ENCODE measurements around the gene LRCH1. TPM values are rescaled to one million over a fixed set of nuclear protein-coding genes. Genes with fewer than 3 reads are reported as not detected.
"Not testable (repeated sequence)": the region's sequence is repeated elsewhere in the genome, so short reads cannot be mapped to it uniquely, and the experiment has no call there.

LRCH1 gene
- total RNA-seq: 10.0 TPM

DNA sequence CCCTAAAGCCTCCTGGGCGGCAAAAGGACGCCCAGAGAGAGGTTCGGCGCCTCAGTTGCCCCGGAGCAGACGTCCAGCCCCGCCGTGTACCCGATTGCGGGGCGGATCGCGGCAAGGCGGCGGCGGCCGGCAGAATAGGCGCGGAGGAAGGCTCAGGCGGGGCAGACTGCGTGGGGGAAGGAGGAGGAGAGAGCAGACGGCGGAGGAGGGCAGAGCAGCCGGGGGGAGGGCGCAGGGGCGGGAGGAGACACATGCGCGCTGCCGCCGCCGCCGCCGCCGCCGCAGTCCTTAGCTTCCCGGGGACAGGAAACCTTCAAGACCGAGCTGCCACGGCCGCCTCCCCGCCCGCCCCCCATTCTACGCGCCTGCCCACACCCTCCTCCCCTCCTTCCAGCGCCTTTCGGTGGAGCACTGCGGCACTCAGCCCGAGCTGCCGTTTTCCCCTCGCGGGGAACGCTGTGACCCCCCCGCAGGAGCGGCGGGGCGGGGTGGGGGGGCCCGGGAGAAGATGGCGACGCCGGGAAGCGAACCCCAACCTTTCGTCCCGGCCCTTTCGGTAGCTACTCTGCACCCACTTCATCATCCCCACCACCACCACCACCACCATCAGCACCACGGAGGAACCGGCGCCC, at the start of gene LRCH1:
Gene LRCH1, plus strand, starts transcription at position 282 of the 632 bp plus-strand sequence. Its CDS starts 227 bp downstream, at position 509.
- peak; percentile 56 to 93 (median 84) for DNase-seq (ENCODE audit: low read depth in 2 of 3, low spot score in 2 of 3)

DNA sequence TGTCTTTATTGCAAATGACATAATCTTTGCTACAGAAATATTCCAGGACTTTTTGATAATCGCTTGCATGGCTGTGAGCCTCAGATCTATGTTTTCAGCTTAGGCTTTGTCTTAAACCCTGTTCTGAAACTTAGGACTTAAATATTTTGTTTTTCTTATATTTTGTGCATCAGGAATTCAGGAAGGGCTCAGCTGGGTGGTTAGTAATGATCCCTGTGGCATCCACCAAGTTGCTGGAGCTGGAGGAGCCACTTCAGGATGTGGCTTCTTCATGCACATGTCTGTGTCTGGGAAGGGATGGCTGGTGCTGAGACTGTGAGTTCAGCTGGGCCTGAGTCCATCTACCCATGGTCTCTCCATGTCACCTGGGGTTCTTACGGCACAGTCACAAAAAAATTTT, 48.9 kb upstream of the LRCH1 start:
- no peak for DNase-seq (ENCODE audit: low read depth in 2 of 3, low spot score in 2 of 3)

GRCh38 chr13:46507981-46508380, 45.0 kb upstream of the LRCH1 start:
- DNase-seq (ENCODE audit: low read depth in 2 of 3, low spot score in 2 of 3): no peak

DNA sequence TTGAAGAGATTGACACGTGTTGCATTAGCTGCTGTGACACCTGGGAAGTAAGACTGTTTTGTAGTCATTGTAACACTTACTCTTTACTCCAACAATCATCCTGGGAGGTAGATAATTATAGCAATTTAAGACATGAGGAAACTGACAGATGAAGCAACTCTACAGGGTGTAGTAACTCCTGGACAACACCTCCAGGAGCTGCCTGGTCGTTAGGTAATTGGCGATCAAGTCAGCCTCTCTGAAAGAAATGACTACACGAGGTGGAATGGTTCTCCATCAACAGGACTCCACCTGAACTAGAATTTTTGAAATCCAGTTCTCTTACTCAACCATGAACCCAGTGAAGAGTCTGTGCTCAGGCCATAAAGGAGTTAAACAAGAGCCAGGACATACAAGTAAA, 43.0 kb upstream of the LRCH1 start:
- no peak for DNase-seq (ENCODE audit: low read depth in 2 of 3, low spot score in 2 of 3)

DNA sequence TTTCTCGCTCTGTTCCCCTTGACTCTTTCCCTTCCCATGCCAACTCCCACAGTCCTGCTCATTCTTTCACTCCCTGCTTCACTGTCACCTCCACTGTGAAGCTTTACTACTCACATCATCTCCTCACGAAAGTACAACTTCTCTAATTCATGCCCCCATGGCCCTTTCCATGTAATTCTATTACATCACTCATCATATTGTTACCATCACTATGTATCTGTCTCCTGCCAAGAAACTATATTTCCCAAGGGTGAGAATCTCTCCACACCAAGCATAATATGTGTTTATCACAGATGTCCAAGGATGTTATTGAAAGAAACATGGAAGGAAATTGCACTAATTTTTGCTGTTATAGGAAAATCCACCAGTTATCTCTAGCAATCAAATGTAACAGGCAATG, 37.2 kb upstream of the LRCH1 start:
- no peak for DNase-seq (ENCODE audit: low read depth in 2 of 3, low spot score in 2 of 3)

DNA sequence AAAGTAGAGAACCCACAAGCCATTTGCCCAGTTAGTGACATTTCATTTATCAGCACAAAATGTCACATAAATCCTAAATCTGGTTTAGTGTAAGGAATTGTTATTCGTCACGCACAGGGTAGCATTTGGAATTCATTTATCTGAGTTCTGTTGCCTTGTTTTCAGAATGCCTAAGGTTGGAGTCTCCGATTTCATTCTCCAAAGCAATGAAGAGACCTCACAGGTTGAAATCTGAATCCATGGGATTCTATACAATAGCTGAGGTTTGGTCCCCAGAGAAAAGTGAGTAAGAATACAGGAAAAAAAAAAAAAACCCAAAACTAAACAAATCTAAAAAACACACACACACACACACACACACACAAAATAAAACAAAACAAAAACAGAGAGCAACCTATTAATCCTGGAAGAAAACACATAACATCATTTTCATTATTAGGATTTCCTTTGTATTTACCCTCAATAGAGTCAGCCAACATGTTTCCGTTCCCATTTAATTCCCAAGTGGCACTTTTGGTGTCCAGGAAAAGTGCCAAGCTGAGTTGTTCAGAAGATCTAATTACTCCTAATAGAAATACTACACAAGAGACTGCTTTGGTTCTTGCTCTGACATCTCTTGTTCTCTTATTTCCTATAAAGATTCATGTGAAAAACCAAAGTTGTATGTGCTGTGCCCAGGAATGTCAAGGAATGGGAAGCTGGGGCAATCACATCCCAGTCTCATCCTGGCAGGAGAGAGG, 36.2 kb upstream of the LRCH1 start:
- no peak for DNase-seq (ENCODE audit: low read depth in 2 of 3, low spot score in 2 of 3)

- DNase-seq (ENCODE audit: low read depth in 2 of 3, low spot score in 2 of 3): not testable (repeated sequence)
These were observed 35.2 kb upstream of the LRCH1 start for GRCh38 chr13:46517748-46518147.

GRCh38 chr13:46519182-46519581, 33.8 kb upstream of the LRCH1 start:
- peak in 1 of 3 donors; percentile 17 for DNase-seq (ENCODE audit: low read depth in 2 of 3, low spot score in 2 of 3)

DNA sequence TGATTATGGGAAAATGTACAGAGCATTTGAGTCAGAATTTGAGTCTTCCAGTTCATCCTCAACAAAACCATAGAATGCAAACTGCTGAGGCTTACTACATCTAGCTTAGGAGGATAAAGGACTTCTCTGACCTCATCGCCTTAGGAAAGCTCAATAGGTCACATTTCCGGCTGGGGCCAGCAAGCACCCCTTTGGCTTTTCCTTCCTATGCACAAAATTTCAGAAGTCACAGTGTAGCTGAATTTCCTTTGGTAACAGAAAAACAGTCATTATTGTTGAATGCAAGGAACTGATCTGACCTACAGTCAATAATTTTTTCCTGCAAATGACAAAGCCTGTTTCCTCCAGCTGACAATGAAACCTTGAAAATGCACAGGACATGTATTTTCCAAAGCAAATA, 32.8 kb upstream of the LRCH1 start:
- DNase-seq (ENCODE audit: low read depth in 2 of 3, low spot score in 2 of 3): no peak

DNA sequence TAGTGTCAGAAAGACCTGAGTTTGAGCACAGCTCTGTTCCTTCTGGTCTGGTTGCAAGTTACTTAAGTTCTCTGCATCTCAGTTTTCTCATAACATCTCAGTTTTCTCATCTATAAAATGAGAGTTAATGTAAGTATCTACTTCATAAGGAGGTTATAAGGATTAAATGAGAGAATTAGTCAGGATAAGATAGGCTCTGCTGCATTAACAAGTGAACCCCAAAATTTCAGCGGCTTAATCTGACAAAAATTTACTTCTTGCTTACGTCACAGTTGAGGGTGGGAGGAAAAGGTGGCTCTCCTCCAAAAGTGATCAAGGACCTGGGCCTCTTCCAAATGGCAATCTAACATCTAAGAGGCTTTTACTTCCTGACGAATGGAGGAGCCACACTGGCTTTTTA, 31.5 kb upstream of the LRCH1 start:
- no peak for DNase-seq (ENCODE audit: low read depth in 2 of 3, low spot score in 2 of 3)

DNA sequence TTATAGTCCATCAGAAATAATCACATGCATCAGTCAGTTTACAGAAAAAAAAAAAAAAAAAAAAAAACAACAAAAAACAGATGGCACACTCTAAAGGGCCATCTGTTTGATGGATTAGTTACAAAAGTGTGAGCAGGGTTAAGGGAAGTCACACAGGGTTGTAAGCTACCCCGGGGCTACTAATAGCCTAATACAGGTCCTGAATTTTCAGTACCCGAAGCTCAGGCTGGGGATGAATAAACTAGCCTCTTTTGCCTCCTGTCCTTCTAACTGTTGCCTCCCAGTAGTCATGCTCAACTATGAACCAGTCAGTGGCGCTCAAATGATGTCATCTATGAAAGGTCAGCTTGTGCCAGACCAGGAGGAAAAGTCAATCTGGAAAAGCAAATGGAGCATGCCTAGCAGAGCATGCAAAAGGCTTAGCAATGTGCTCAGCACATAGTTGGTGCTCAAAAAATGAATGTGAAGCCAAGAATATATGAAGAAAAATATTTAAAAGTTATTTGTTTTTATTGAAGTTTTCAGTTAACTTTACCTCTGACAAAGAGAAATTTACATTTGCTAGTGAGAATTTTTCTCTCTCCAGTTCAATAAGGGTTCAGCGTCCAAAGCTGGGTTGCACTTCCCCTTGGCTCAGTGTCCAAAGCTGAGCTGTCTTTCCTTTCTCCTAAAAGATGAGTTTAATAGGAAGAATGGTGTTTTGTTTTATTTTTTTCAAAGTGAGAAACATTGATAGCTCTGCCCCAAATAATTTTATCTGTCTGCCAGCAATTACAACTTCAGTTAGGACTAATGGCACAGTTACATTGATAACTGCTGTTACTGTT, 30.8 kb upstream of the LRCH1 start:
- DNase-seq (ENCODE audit: low read depth in 2 of 3, low spot score in 2 of 3): no peak

DNA sequence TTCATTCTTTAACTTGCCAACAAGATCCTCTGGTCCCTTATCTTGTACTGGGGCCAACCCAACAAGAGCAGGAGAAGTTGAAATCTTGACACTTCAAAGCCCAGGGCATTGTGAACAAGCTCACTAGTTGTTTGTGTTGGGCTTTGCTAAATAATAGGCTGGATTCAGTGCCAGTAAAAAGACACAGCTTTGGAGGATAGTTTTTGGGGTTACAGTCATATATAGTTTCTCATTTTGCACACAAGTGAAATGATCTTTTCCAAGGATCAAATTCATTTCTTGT, 30.3 kb upstream of the LRCH1 start:
- DNase-seq (ENCODE audit: low read depth in 2 of 3, low spot score in 2 of 3): no peak

DNA sequence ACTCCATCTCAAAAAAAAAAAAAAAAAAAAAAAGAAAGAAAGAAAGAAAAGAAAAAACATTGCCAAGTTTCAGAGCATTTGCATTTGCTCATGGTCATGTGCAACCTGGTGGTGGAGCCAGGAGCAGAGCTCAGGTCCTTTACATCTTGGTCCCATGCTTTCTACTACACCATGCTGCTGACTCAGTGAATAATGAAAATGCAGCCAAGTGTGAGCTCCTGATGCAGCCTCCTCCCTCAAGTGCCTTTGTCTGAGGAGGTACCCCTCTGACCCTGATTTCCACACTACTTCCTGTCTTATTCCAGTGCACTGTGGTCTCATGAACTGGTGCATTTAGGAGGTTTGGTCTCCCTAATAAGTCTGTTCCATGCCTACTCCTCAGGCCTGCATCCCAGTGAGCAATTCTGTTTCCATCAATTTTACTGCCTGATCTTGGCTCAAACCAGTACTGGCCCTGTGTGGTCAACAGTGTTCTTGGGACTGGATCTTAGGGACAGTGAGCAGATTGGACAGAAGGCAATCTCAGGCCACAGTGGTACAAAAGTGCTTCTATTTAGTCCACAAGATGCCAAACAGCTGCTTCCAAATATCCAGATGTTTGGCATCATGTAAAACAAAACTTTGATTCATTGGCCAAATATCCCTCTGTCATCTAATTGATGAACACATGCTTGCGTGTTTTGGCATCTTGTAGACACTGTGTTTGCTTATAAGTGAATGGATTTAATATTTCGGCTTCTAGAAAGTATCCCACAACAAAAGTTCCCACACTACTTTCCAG, 28.8 kb upstream of the LRCH1 start:
- no peak for DNase-seq (ENCODE audit: low read depth in 2 of 3, low spot score in 2 of 3)

- DNase-seq (ENCODE audit: low read depth in 2 of 3, low spot score in 2 of 3): no peak
These were observed 26.8 kb upstream of the LRCH1 start for GRCh38 chr13:46526100-46526735.

GRCh38 chr13:46526740-46527139, 26.2 kb upstream of the LRCH1 start:
- DNase-seq (ENCODE audit: low read depth in 2 of 3, low spot score in 2 of 3): no peak

DNA sequence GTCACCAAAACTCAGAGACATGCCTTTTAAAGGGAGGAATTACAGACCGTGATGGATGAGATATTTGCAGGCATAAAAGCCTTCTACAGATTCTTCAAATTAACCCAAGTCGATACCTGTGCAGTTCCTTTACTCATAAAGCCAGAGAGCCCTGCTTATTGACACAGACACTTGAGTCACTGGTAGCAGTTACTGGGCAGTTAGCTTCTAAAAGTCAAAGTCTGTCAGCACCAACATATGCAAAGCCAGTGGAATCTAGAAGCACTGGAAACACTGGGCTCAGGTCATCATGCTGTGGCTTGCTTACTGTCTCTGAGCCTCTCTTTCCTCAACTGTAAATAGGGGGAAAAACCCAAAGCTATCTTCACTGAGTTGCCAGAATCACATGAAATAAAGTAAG, 25.7 kb upstream of the LRCH1 start:
- no peak for DNase-seq (ENCODE audit: low read depth in 2 of 3, low spot score in 2 of 3)

- DNase-seq (ENCODE audit: low read depth in 2 of 3, low spot score in 2 of 3): no peak
These were observed 23.6 kb upstream of the LRCH1 start for GRCh38 chr13:46529216-46529919.

DNA sequence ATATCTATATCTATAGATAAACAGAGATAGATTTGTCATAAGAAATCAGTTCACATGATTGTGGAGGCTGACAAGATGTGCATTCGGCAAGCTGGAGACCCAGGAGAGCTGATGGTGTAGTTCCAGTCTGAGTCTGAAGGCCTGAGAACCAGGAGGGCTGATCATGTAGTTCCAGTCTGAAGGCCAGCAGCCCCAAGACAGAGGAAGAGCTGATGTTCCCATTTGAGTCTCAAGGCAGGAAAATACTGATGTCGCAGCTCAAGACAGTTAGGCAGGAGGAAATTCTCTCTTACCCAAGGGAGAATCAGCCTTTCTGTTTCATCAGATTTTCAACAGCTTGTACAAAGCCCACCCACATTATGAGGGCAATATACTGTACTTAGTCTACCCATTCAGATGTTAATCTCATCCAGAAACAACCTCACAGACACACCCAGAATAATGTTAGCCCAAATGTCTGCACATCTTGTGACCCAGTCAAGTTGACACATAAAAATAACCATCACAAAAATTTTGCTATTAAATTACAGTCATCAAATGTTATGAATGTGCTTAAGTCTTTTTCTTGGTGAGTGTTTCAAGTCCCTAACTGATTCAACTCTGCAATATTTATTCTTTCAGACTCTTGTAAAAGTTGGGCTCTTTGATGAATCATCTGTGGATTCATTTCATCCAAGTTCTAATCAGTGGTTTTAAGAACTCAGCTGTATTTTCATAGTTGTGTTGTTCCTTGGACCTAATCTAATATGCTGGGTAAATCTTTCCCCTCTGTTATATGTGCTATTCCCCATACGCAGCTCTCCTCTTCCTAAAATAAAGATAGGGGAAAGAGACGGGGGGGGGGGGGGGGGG, 22.7 kb upstream of the LRCH1 start:
- DNase-seq (ENCODE audit: low read depth in 2 of 3, low spot score in 2 of 3): no peak

DNA sequence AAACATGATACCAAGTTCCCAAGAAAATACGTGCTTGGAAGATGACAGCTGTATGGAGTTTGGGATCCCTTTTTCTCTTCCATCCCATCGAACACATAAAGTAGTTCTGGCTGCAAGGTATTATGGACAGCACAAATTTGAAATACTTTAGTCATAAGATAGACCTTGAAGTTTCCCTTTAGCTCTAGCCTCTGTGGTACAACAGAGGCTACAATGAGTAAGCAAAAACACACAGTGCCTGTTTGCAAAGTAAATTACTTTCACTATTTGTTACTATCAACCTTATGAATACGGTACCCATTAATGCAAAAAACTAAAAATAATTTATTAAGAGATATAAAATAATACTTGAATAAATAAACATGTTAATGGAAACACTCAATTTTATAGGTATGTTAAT, 21.0 kb upstream of the LRCH1 start:
- peak in 2 of 3 donors; percentile 15 to 43 for DNase-seq (ENCODE audit: low read depth in 2 of 3, low spot score in 2 of 3)
